Adrenal gland (tissue), 12 donors: ENCODE measurements around the gene FOXG1. TPM values are rescaled to one million over a fixed set of nuclear protein-coding genes. Genes with fewer than 3 reads are reported as not detected.
A peak's percentile ranks its signal among the peaks of the same experiment; 100 is the strongest.

Experiments
- DNase-seq, 7 donors: peaks; one replicate each; pipeline ENCODE4 v3.0.0-alpha.2; 2019 to 2020
- H3K27ac ChIP-seq, 5 donors: fragments of 200-600 bp; sonication (generic) in 4 of 5; 1 replicate in 3 of 5; 2 replicates in 2 of 5; pipeline versions ENCODE4 v1.5.1 to v1.8.0; 2016 to 2020; ENCODE audit warnings: mild to moderate bottlenecking in 1 of 5
- H3K27me3 ChIP-seq: fragments of 200-600 bp; 2 replicates; pipeline ENCODE4 v1.8.0; 2021
- H3K36me3 ChIP-seq, 2 donors: fragments of 200-600 bp; replicated peaks in 1 of 2; 1 replicate in 1 of 2; 2 replicates in 1 of 2; pipeline versions ENCODE4 v1.5.1 to v1.8.0; 2018 to 2022
- H3K4me1 ChIP-seq, 2 donors: fragments of 200-600 bp; replicated peaks in 1 of 2; 1 replicate in 1 of 2; 2 replicates in 1 of 2; pipeline versions ENCODE4 v1.5.1 to v1.8.0; 2018 to 2021
- H3K4me3 ChIP-seq, 4 donors: fragments of 200-600 bp; sonication (generic) in 3 of 4; one replicate each; pipeline ENCODE4 v1.5.1; 2016 to 2018
- H3K9me3 ChIP-seq, 3 donors: fragments of 200-600 bp; sonication (generic) in 1 of 3; replicated peaks in 1 of 3; 1 replicate in 2 of 3; 2 replicates in 1 of 3; pipeline versions ENCODE4 v1.5.1 to v1.8.0; 2016 to 2021
- CTCF ChIP-seq, 6 experiments: fragments of 450-650 bp in 4 of 6; fragments of 200-600 bp in 2 of 6; sonication (generic) in 1 of 6; IDR thresholded peaks; 1 replicate in 5 of 6; 2 replicates in 1 of 6; pipeline versions ENCODE4 v1.5.1 to v1.8.0; 2016 to 2021; ENCODE audit warnings: antibody characterized with exemption in 6 of 6, mild to moderate bottlenecking in 2 of 6, moderate library complexity in 1 of 6
- POLR2A ChIP-seq, 2 donors: fragments of 450-650 bp; IDR thresholded peaks; one replicate each; pipeline ENCODE4 v1.6.1; 2017; ENCODE audit warnings: antibody characterized with exemption in 2 of 2, mild to moderate bottlenecking in 2 of 2, moderate library complexity in 1 of 2
- whole genome bisulfite sequencing, 4 donors: extraction: QIAGEN DNeasy Blood & Tissue Kit in 2 of 4; methylation state at CpG; one replicate each; pipeline versions ENCODE4 v1.1.5 to v1.1.7; 2013 to 2017; 5-methylcytosine and 5-hydroxymethylcytosine counted together
- intact Hi-C, 2 donors: fragments of 100-400 bp; cut with DNase I; formaldehyde crosslinking; loops; one replicate each; pipeline versions ENCODE4 v1.14.1 to v1.15.0; 2022 to 2023
- polyA plus RNA-seq, 3 donors: library from polyadenylated mRNA; stranded (reverse); fragments of 200-250 nt in 2 of 3; fragments of 350-450 nt in 1 of 3; fragmentation: Illumina TruSeq in 1 of 3; extraction: RNeasy Lipid Tissue Mini Kit (QIAGEN cat#74804) in 1 of 3; gene quantifications; one replicate each; pipeline ENCODE4 v1.2.3, GENCODE V29; 2013 to 2014
- total RNA-seq, 9 donors: library from RNA; depleted of rRNA in 4 of 9; stranded (reverse); fragments of >200 nt in 4 of 9; fragments of 120-200 nt in 1 of 9; fragmentation: NEBNext Ultra II Directional in 1 of 9; extraction: Animal tissue kit (Norgen Biotek cat#: 25700) in 1 of 9; gene quantifications; one replicate each; pipeline versions ENCODE4 v1.1.0 to v1.2.4, GENCODE V29; 2013 to 2023
- donor health status: healthy with polysubstance abuse.
- donor health status: Bipolar disorder and iron deficiency.
- donor health status: DM: yes; HTN: yes; CAD: no.
- donor health status: DM: no; HTN: no; CAD: no.
- donor health status: DM: no; HTN: no; CAD: no.
- donor health status: DM: yes; HTN: yes; CAD: no.

The FOXG1 gene
- total and polyA plus RNA-seq, 12 donors, result 0.07 to 0.10 (median 0.08) TPM; not detected in 8

- no peak for DNase-seq
- no peak overlapping the region for H3K27ac ChIP-seq
- H3K27me3 ChIP-seq, result peaks cover 81% of the 10 kb centered on the region
- intact Hi-C loops, result no loop called here
- H3K4me1 ChIP-seq, result peaks cover 0 to 15% of the 10 kb centered on the region in 2 donors
- no peak for TF ChIP-seq CTCF (IDR thresholded peaks at IDR 0.05)
- no peak for TF ChIP-seq POLR2A (IDR thresholded peaks at IDR 0.05)
- no peaks in the 10 kb centered on the region for H3K36me3 ChIP-seq
- H3K9me3 ChIP-seq, result no peaks in the 10 kb centered on the region
- H3K4me3 ChIP-seq, result peak overlapping the region in 2 of 4 donors; percentile 6 to 52
- WGBS, 4 donors, result 4 to 7% (median 6%) methylated on average over 33 of the region's 33 CpGs
These were observed 637 bp upstream of the FOXG1 start for GRCh38 chr14:28765831-28766468.

GRCh38 chr14:28767030-28767852, 654 bp downstream of the FOXG1 start:
- peak overlapping the region in 1 of 4 donors; percentile 52 for H3K4me3 ChIP-seq
- intact Hi-C loops, result no loop called here
- no peak for DNase-seq
- no peak for TF ChIP-seq POLR2A (IDR thresholded peaks at IDR 0.05)
- no peak for TF ChIP-seq CTCF (IDR thresholded peaks at IDR 0.05)
- H3K36me3 ChIP-seq, result no peaks in the 10 kb centered on the region
- peaks cover 0 to 15% of the 10 kb centered on the region in 2 donors for H3K4me1 ChIP-seq
- whole genome bisulfite sequencing, 4 donors, result 3 to 7% (median 5%) methylated on average over 47 to 100 of the region's 100 CpGs
- peaks cover 71% of the 10 kb centered on the region for H3K27me3 ChIP-seq
- H3K9me3 ChIP-seq, result no peaks in the 10 kb centered on the region
- H3K27ac ChIP-seq, result no peak overlapping the region

- Histone ChIP-seq H3K4me3 (no peak overlapping the region), H3K36me3 (no peaks in the 10 kb centered on the region), H3K27me3 (peaks cover 71% of the 10 kb centered on the region), H3K9me3 (no peaks in the 10 kb centered on the region), H3K27ac (no peak overlapping the region), H3K4me1 (peaks cover 0 to 15% of the 10 kb centered on the region in 2 donors)
- WGBS, 4 donors, result 9 to 14% (median 10%) methylated on average over 44 to 77 of the region's 77 CpGs
- DNase-seq, result no peak
- TF ChIP-seq POLR2A (IDR thresholded peaks at IDR 0.05), result no peak
- no peak for TF ChIP-seq CTCF (IDR thresholded peaks at IDR 0.05)
- intact Hi-C loops, result no loop called here
These were observed 1.5 kb downstream of the FOXG1 start for GRCh38 chr14:28767853-28768741.
